ENCODE results near the gene AKNA. TPM values are rescaled to one million over a fixed set of nuclear protein-coding genes. Genes with fewer than 3 reads are reported as not detected.

AKNA gene
- polyA plus RNA-seq, 3 donors = 3.3 to 147 (median 7.3) TPM

DNA sequence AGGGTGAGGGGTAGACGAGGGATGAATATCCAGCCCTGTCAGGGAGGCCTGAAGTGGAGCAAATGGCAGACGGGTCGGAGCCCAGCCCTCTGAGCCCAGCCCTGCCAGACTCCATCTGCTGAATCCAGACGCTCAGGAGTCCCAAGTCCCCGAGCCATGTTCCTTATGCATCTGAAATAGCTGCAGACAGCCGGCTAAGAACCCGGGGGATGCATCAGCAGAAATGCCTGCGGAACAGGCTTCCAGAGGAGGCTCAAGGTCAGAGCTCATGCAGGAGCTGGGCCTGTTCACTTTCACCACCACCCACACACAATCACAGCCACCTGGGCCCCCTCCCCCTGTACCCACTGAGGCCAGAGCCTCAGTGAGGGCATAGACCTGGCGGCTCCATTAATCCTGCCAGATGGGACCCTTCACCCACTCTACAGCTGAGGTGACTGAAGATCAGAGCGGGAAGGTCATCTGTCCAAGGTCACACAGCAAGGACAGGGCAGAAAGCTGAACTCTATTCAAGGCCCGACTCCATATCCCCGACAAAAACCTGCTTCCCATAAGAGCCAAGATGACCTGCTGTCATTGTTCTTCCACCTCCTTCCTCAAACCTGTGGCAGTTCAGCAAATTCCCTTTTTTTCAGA, 24.4 kb upstream of the AKNA start:
- peaks cover 0 to 14% of the 10 kb centered on the region in 2 donors for H3K36me3 Mint-ChIP-seq
- no peak for DNase-seq
- H3K9me3 Mint-ChIP-seq = peaks cover 8 to 19% (median 16%) of the 10 kb centered on the region in 7 donors
- intact Hi-C loops (cut with micrococcal nuclease) = no loop called here
- no peak overlapping the region for H3K4me3 ChIP-seq (replicated peaks in 1 of 3; ENCODE audit: low read depth in 2 of 3, low read length in 3 of 3)
- peaks cover 20 to 38% of the 10 kb centered on the region in 2 donors for H3K4me1 ChIP-seq (ENCODE audit: control insufficient read depth in 1 of 2, insufficient read depth in 2 of 2, low read length in 2 of 2)
- no peak overlapping the region for H3K4me3 Mint-ChIP-seq
- no peaks in the 10 kb centered on the region for H3K79me2 ChIP-seq (ENCODE audit: insufficient read depth, low read length)
- H3K9ac ChIP-seq (ENCODE audit: insufficient read depth, low read length, poor library complexity, severe bottlenecking) = no peak overlapping the region
- H3K9me3 ChIP-seq (replicated peaks in 1 of 2; ENCODE audit: control insufficient read depth in 1 of 2, insufficient read depth in 1 of 2, low read length in 2 of 2) = peaks cover 14 to 16% of the 10 kb centered on the region in 2 donors
- H3K36me3 ChIP-seq (replicated peaks in 1 of 2; ENCODE audit: control insufficient read depth in 1 of 2, insufficient read depth in 2 of 2, low read length in 2 of 2) = no peaks in the 10 kb centered on the region
- H3K4me2 ChIP-seq (replicated peaks; ENCODE audit: extremely low read depth, low read length, poor library complexity, severe bottlenecking) = no peak overlapping the region
- H3K27me3 Mint-ChIP-seq (ENCODE audit: low read depth in 3 of 3) = peaks cover 0 to 4% (median 0%) of the 10 kb centered on the region in 3 donors
- no peak overlapping the region for H3K27ac Mint-ChIP-seq
- WGBS (ENCODE audit: insufficient coverage) = 93% methylated on average over 9 of the region's 12 CpGs
- no peaks in the 10 kb centered on the region for H3K27me3 ChIP-seq (ENCODE audit: control insufficient read depth in 2 of 2, insufficient read depth in 2 of 2, low read length in 2 of 2)
- no peaks in the 10 kb centered on the region for H4K20me1 ChIP-seq (ENCODE audit: insufficient read depth, low read length)
- H3K4me1 Mint-ChIP-seq = peaks cover 35% of the 10 kb centered on the region
- TF ChIP-seq, protein P1, sequence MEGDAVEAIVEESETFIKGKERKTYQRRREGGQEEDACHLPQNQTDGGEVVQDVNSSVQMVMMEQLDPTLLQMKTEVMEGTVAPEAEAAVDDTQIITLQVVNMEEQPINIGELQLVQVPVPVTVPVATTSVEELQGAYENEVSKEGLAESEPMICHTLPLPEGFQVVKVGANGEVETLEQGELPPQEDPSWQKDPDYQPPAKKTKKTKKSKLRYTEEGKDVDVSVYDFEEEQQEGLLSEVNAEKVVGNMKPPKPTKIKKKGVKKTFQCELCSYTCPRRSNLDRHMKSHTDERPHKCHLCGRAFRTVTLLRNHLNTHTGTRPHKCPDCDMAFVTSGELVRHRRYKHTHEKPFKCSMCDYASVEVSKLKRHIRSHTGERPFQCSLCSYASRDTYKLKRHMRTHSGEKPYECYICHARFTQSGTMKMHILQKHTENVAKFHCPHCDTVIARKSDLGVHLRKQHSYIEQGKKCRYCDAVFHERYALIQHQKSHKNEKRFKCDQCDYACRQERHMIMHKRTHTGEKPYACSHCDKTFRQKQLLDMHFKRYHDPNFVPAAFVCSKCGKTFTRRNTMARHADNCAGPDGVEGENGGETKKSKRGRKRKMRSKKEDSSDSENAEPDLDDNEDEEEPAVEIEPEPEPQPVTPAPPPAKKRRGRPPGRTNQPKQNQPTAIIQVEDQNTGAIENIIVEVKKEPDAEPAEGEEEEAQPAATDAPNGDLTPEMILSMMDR (IDR thresholded peaks at IDR 0.05) = no peak
- no peak overlapping the region for H2AFZ ChIP-seq (ENCODE audit: insufficient read depth, low read depth, low read length, poor library complexity, severe bottlenecking)
- H3K27ac ChIP-seq (ENCODE audit: low read depth in 1 of 2, low read length in 2 of 2) = no peak overlapping the region

DNA sequence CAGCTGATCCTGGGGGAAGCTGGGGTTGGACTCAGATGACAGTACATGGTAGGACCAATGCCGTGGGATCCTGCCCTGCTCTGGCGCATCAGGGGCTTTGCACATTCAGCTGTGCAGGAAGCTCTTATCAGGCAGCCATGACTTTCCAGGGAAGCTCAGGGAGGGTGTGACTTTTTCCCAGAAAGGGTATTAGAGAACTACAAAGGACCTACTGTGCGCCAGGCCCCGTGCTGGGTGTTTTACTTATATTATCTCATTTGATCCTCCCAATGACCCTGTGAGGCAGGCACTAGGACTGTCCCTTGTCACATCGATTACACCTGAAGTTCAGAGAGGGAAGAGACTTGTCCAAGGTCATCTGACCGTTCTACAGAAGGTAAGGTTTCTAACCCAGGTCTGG, 23.7 kb upstream of the AKNA start:
- H3K4me3 ChIP-seq (replicated peaks in 1 of 3; ENCODE audit: low read depth in 2 of 3, low read length in 3 of 3) = no peak overlapping the region
- H3K9me3 ChIP-seq (replicated peaks in 1 of 2; ENCODE audit: control insufficient read depth in 1 of 2, insufficient read depth in 1 of 2, low read length in 2 of 2) = peaks cover 7 to 9% of the 10 kb centered on the region in 2 donors
- no peak overlapping the region for H3K9ac ChIP-seq (ENCODE audit: insufficient read depth, low read length, poor library complexity, severe bottlenecking)
- WGBS (ENCODE audit: insufficient coverage) = 100% methylated on average over 3 of the region's 6 CpGs
- H3K27me3 Mint-ChIP-seq (ENCODE audit: low read depth in 3 of 3) = peaks cover 0 to 4% (median 0%) of the 10 kb centered on the region in 3 donors
- H3K9me3 Mint-ChIP-seq = peaks cover 4 to 13% (median 10%) of the 10 kb centered on the region in 7 donors
- peaks cover 0 to 9% of the 10 kb centered on the region in 2 donors for H3K36me3 Mint-ChIP-seq
- no peak overlapping the region for H3K4me3 Mint-ChIP-seq
- no peaks in the 10 kb centered on the region for H3K27me3 ChIP-seq (ENCODE audit: control insufficient read depth in 2 of 2, insufficient read depth in 2 of 2, low read length in 2 of 2)
- H3K4me2 ChIP-seq (replicated peaks; ENCODE audit: extremely low read depth, low read length, poor library complexity, severe bottlenecking) = no peak overlapping the region
- no peaks in the 10 kb centered on the region for H4K20me1 ChIP-seq (ENCODE audit: insufficient read depth, low read length)
- TF ChIP-seq, protein P1 (IDR thresholded peaks at IDR 0.05) = no peak
- H2AFZ ChIP-seq (ENCODE audit: insufficient read depth, low read depth, low read length, poor library complexity, severe bottlenecking) = no peak overlapping the region
- H3K4me1 ChIP-seq (ENCODE audit: control insufficient read depth in 1 of 2, insufficient read depth in 2 of 2, low read length in 2 of 2) = peaks cover 20 to 30% of the 10 kb centered on the region in 2 donors
- H3K79me2 ChIP-seq (ENCODE audit: insufficient read depth, low read length) = no peaks in the 10 kb centered on the region
- peaks cover 30% of the 10 kb centered on the region for H3K4me1 Mint-ChIP-seq
- H3K27ac Mint-ChIP-seq = peak overlapping the region in 1 of 7 donors; percentile 68
- H3K27ac ChIP-seq (ENCODE audit: low read depth in 1 of 2, low read length in 2 of 2) = no peak overlapping the region
- intact Hi-C loops (cut with micrococcal nuclease) = no loop called here
- no peaks in the 10 kb centered on the region for H3K36me3 ChIP-seq (replicated peaks in 1 of 2; ENCODE audit: control insufficient read depth in 1 of 2, insufficient read depth in 2 of 2, low read length in 2 of 2)
- no peak for DNase-seq
